C4-2B (cell line): ENCODE results near the gene BLNK.

Experiments
- ZFX ChIP-seq: fragments of 450-650 bp; IDR thresholded peaks from 2 replicates; pipeline ENCODE4 v1.6.1; 2017
- TF ChIP-seq, protein P1 (sequence below): fragments of 450-650 bp; conservative IDR thresholded peaks from 2 replicates; pipeline ENCODE4 v1.5.1; 2017; ENCODE audit warnings: mild to moderate bottlenecking

- TF ChIP-seq, protein P1, sequence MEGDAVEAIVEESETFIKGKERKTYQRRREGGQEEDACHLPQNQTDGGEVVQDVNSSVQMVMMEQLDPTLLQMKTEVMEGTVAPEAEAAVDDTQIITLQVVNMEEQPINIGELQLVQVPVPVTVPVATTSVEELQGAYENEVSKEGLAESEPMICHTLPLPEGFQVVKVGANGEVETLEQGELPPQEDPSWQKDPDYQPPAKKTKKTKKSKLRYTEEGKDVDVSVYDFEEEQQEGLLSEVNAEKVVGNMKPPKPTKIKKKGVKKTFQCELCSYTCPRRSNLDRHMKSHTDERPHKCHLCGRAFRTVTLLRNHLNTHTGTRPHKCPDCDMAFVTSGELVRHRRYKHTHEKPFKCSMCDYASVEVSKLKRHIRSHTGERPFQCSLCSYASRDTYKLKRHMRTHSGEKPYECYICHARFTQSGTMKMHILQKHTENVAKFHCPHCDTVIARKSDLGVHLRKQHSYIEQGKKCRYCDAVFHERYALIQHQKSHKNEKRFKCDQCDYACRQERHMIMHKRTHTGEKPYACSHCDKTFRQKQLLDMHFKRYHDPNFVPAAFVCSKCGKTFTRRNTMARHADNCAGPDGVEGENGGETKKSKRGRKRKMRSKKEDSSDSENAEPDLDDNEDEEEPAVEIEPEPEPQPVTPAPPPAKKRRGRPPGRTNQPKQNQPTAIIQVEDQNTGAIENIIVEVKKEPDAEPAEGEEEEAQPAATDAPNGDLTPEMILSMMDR, result peak; percentile 79
- no peak for TF ChIP-seq ZFX
Measured at GRCh38 chr10:96292971-96293920, 21.9 kb upstream of the BLNK start.
